H1 (cell line): Measurements from ENCODE around the gene C4orf46. TPM values are rescaled to one million over a fixed set of nuclear protein-coding genes. Genes with fewer than 3 reads are reported as not detected.

Experiments
- CTCF ChIA-PET: fragments of 300-600 bp; sonication (Branson Sonifier 250); formaldehyde crosslinking; loops from one replicate; lab custom pipeline; 2021; ENCODE audit not compliant: partially characterized antibody; lab: Charles Lee
- POLR2A ChIA-PET: fragments of 300-600 bp; sonication (Branson Sonifier 250); formaldehyde crosslinking; loops from one replicate; lab custom pipeline; 2021; ENCODE audit warnings: inconsistent platforms; ENCODE audit not compliant: partially characterized antibody; lab: Charles Lee
- DNase-seq, 2 experiments: peaks; one replicate each; pipeline versions ENCODE4 v3.0.0 to v3.0.0-alpha.2; 2010 to 2022; ENCODE audit warnings: low spot score in 2 of 2, low read depth in 1 of 2, mixed read lengths in 1 of 2
- FAIRE-seq: peaks from 2 replicates; lab custom pipeline; 2011; peaks lifted over from hg19 to GRCh38; lab: Jason Lieb, UNC
- H2AFZ ChIP-seq: 2 replicates; pipeline ENCODE4 v1.8.1; 2012; ENCODE audit warnings: low read length, inconsistent platforms
- H2AK5ac ChIP-seq: 2 replicates; pipeline ENCODE4 v1.6.1; 2013; ENCODE audit warnings: low read depth, low read length
- H2BK120ac ChIP-seq: replicated peaks from 2 replicates; pipeline ENCODE3; 2013; ENCODE audit warnings: low read depth, low read length, inconsistent platforms
- H2BK12ac ChIP-seq: 2 replicates; pipeline ENCODE4 v1.6.1; 2013; ENCODE audit warnings: low read depth, low read length
- H2BK15ac ChIP-seq: 2 replicates; pipeline ENCODE4 v1.6.1; 2013; ENCODE audit warnings: low read length
- H2BK20ac ChIP-seq: 2 replicates; pipeline ENCODE4 v1.6.1; 2013; ENCODE audit warnings: low read length
- H2BK5ac ChIP-seq: 2 replicates; pipeline ENCODE4 v1.6.1; 2013; ENCODE audit warnings: low read depth, low read length
- H3K14ac ChIP-seq: 2 replicates; pipeline ENCODE4 v1.6.1; 2013; ENCODE audit warnings: inconsistent platforms; ENCODE audit not compliant: insufficient read length
- H3K18ac ChIP-seq: 2 replicates; pipeline ENCODE4 v1.6.1; 2013; ENCODE audit warnings: low read length; ENCODE audit errors: extremely low read depth
- H3K23ac ChIP-seq: 2 replicates; pipeline ENCODE4 v1.6.1; 2013; ENCODE audit warnings: inconsistent platforms; ENCODE audit not compliant: insufficient read length
- H3K23me2 ChIP-seq: 2 replicates; pipeline ENCODE4 v1.6.1; 2013; ENCODE audit warnings: low read depth, low read length
- H3K27ac ChIP-seq: 2 replicates; pipeline ENCODE4 v1.6.1; 2011; ENCODE audit warnings: low read depth, low read length, inconsistent platforms
- H3K27me3 ChIP-seq, 4 experiments: replicated peaks in 1 of 4; 1 replicate in 1 of 4; 2 replicates in 3 of 4; pipeline versions ENCODE4 v1.6.1 to v1.8.1; 2011 to 2013; ENCODE audit warnings: low read length in 3 of 4, mild to moderate bottlenecking in 3 of 4, inconsistent platforms in 2 of 4, mixed read lengths in 2 of 4, moderate library complexity in 1 of 4; ENCODE audit not compliant: control insufficient read depth in 3 of 4, insufficient read depth in 3 of 4; ENCODE audit errors: extremely low read depth in 1 of 4
- H3K36me3 ChIP-seq, 4 experiments: 2 replicates each; pipeline versions ENCODE4 v1.6.1 to v1.8.1; 2011 to 2013; ENCODE audit warnings: mild to moderate bottlenecking in 4 of 4, low read length in 3 of 4, moderate library complexity in 2 of 4, control low read depth in 1 of 4, inconsistent platforms in 1 of 4; ENCODE audit not compliant: insufficient read depth in 4 of 4, control insufficient read depth in 2 of 4
- H3K4ac ChIP-seq: replicated peaks from 2 replicates; pipeline ENCODE3; 2013; ENCODE audit warnings: low read length, low read depth, mixed read lengths, inconsistent platforms; ENCODE audit not compliant: insufficient read length
- H3K4me1 ChIP-seq, 4 experiments: replicated peaks in 1 of 4; 1 replicate in 1 of 4; 2 replicates in 3 of 4; pipeline versions ENCODE4 v1.6.1 to v1.8.1; 2011 to 2013; ENCODE audit warnings: low read length in 3 of 4, inconsistent platforms in 2 of 4, mixed read lengths in 1 of 4; ENCODE audit not compliant: insufficient read depth in 4 of 4, control insufficient read depth in 3 of 4
- H3K4me2 ChIP-seq, 2 experiments: 2 replicates each; pipeline versions ENCODE4 v1.6.1 to v1.8.1; 2011 to 2013; ENCODE audit warnings: low read depth in 2 of 2, low read length in 2 of 2, control low read depth in 1 of 2, inconsistent platforms in 1 of 2, mild to moderate bottlenecking in 1 of 2; ENCODE audit not compliant: insufficient read depth in 1 of 2
- H3K4me3 ChIP-seq, 4 experiments: fragments of 200-600, 300-600 bp in 1 of 4; sonication (generic), shearing (Covaris generic), sonication (Bioruptor Twin) in 1 of 4; 2 replicates each; pipeline versions ENCODE4 v1.5.1 to v1.8.1; 2011 to 2016; ENCODE audit warnings: low read length in 4 of 4, low read depth in 3 of 4, control low read depth in 2 of 4, inconsistent platforms in 2 of 4, mild to moderate bottlenecking in 2 of 4, mixed read lengths in 1 of 4, moderate library complexity in 1 of 4; ENCODE audit not compliant: insufficient read depth in 2 of 4; ENCODE audit errors: extremely low read depth in 1 of 4
- H3K56ac ChIP-seq: replicated peaks from 2 replicates; pipeline ENCODE3; 2013; ENCODE audit warnings: low read depth, mild to moderate bottlenecking, mixed read lengths, low read length, inconsistent platforms; ENCODE audit not compliant: insufficient read length
- H3K79me1 ChIP-seq: 2 replicates; pipeline ENCODE4 v1.6.1; 2013; ENCODE audit warnings: low read depth, low read length, control low read depth
- H3K79me2 ChIP-seq, 2 experiments: 2 replicates each; pipeline versions ENCODE4 v1.6.1 to v1.8.1; 2012 to 2013; ENCODE audit warnings: low read length in 2 of 2, mild to moderate bottlenecking in 2 of 2, inconsistent platforms in 1 of 2; ENCODE audit not compliant: insufficient read depth in 2 of 2, control insufficient read depth in 1 of 2
- H3K9ac ChIP-seq, 4 experiments: replicated peaks in 1 of 4; 1 replicate in 1 of 4; 2 replicates in 3 of 4; pipeline versions ENCODE4 v1.6.1 to v1.8.1; 2011 to 2013; ENCODE audit warnings: low read depth in 3 of 4, low read length in 3 of 4, control low read depth in 2 of 4, mild to moderate bottlenecking in 2 of 4, moderate library complexity in 2 of 4, inconsistent platforms in 1 of 4; ENCODE audit errors: extremely low read depth in 1 of 4
- H3K9me3 ChIP-seq, 2 experiments: 2 replicates each; pipeline versions ENCODE4 v1.6.1 to v1.8.1; 2012 to 2013; ENCODE audit warnings: mild to moderate bottlenecking in 2 of 2, moderate library complexity in 2 of 2, control low read depth in 1 of 2, inconsistent platforms in 1 of 2, low read depth in 1 of 2, low read length in 1 of 2, mixed read lengths in 1 of 2; ENCODE audit not compliant: insufficient read depth in 2 of 2
- H4K20me1 ChIP-seq, 2 experiments: replicated peaks in 1 of 2; 2 replicates each; pipeline versions ENCODE3 to v1.8.1; 2011 to 2013; ENCODE audit warnings: inconsistent platforms in 2 of 2, low read length in 2 of 2, mild to moderate bottlenecking in 1 of 2; ENCODE audit not compliant: insufficient read depth in 2 of 2, control insufficient read depth in 1 of 2
- H4K5ac ChIP-seq: 2 replicates; pipeline ENCODE4 v1.6.1; 2013; ENCODE audit warnings: low read length, low read depth, mixed read lengths, inconsistent platforms; ENCODE audit not compliant: insufficient read length
- H4K8ac ChIP-seq: 2 replicates; pipeline ENCODE4 v1.8.0; 2013; ENCODE audit warnings: mild to moderate bottlenecking, moderate library complexity, low read length, inconsistent platforms; ENCODE audit not compliant: insufficient read depth; ENCODE audit errors: extremely low read depth
- H4K91ac ChIP-seq: replicated peaks from 2 replicates; pipeline ENCODE3; 2013; ENCODE audit warnings: low read length, mixed read lengths, inconsistent platforms; ENCODE audit not compliant: insufficient read length
- CBX5 ChIP-seq: fragments of 300-800, 300-1000 bp; sonication (generic); IDR thresholded peaks from 2 replicates; pipeline ENCODE4 v1.7.1; 2016; ENCODE audit warnings: antibody characterized with exemption, low read length, low read depth
- CHD1 ChIP-seq: IDR thresholded peaks from 2 replicates; pipeline ENCODE4 v1.6.1; 2012; ENCODE audit warnings: low read depth, low read length, improper control_type of control experiment
- EP300 ChIP-seq, 2 experiments: IDR thresholded peaks; 1 replicate in 1 of 2; 2 replicates in 1 of 2; pipeline ENCODE4 v1.6.1; 2011 to 2012; ENCODE audit warnings: low read depth in 2 of 2, low read length in 2 of 2, mild to moderate bottlenecking in 2 of 2, borderline replicate concordance in 1 of 2, inconsistent platforms in 1 of 2, moderate library complexity in 1 of 2
- HDAC6 ChIP-seq: IDR thresholded peaks from one replicate; pipeline ENCODE4 v1.7.1; 2012; ENCODE audit warnings: low read depth, mild to moderate bottlenecking, inconsistent platforms, low read length, moderate library complexity
- RXRA ChIP-seq: IDR thresholded peaks from 2 replicates; pipeline ENCODE4 v1.6.1; 2011; ENCODE audit warnings: low read depth, mild to moderate bottlenecking, low read length, moderate library complexity; ENCODE audit not compliant: insufficient read depth
- SP2 ChIP-seq: IDR thresholded peaks from 2 replicates; pipeline ENCODE4 v1.6.1; 2012; ENCODE audit warnings: mild to moderate bottlenecking, low read length, inconsistent platforms
- SRF ChIP-seq: IDR thresholded peaks from 2 replicates; pipeline ENCODE4 v1.6.1; 2011; ENCODE audit warnings: mild to moderate bottlenecking, low read depth, low read length, moderate library complexity
- TBP ChIP-seq: IDR thresholded peaks from 2 replicates; pipeline ENCODE4 v1.6.1; 2011; ENCODE audit warnings: low read depth, low read length, improper control_type of control experiment
- TCF12 ChIP-seq: IDR thresholded peaks from 2 replicates; pipeline ENCODE4 v1.6.1; 2011; ENCODE audit warnings: low read depth, mild to moderate bottlenecking, low read length
- ZNF274 ChIP-seq: IDR thresholded peaks from 2 replicates; pipeline ENCODE4 v1.7.0; 2012; ENCODE audit warnings: low read length, borderline replicate concordance; ENCODE audit errors: extremely low read depth
- WGBS, 2 experiments: shearing (Covaris generic) in 1 of 2; methylation state at CpG; one replicate each; pipeline versions ENCODE4 v1.1.6 to v1.1.7; 2013 to 2015; ENCODE audit warnings: low lambda C conversion rate in 2 of 2, mixed read lengths in 2 of 2, inconsistent platforms in 1 of 2, low coverage in 1 of 2, missing lambda C conversion rate in 1 of 2; ENCODE audit not compliant: insufficient replicate concordance in 2 of 2, insufficient coverage in 1 of 2, insufficient read length in 1 of 2; ENCODE audit errors: extremely low coverage in 1 of 2, missing lambda C conversion rate in 1 of 2; 5-methylcytosine and 5-hydroxymethylcytosine counted together
- polyA plus RNA-seq, 7 experiments: library from polyadenylated mRNA; depleted of rRNA in 3 of 7; stranded (reverse) in 5 of 7; unstranded in 2 of 7; fragments of >200 nt in 5 of 7; fragments of 200-250 nt in 2 of 7; gene quantifications; 1 replicate in 5 of 7; 2 replicates in 1 of 7; 4 replicates in 1 of 7; pipeline versions ENCODE4 v1.2.1 to v1.2.3, GENCODE V29; 2011 to 2013; ENCODE audit warnings: missing spikeins in 2 of 7, mixed read lengths in 2 of 7
- total RNA-seq: library from RNA; stranded (reverse); fragmentation: NEBNext Ultra II Directional; extraction: Animal tissue kit (Norgen Biotek cat#: 25700); gene quantifications from 2 replicates; pipeline ENCODE4 v1.2.1, GENCODE V29; 2021

C4orf46 gene
- total and polyA plus RNA-seq, 2 of the 8 experiments (the other 6 are each of a cell fraction or from before 2014, with no cell fraction given): 19.8 to 28.6 TPM

DNA sequence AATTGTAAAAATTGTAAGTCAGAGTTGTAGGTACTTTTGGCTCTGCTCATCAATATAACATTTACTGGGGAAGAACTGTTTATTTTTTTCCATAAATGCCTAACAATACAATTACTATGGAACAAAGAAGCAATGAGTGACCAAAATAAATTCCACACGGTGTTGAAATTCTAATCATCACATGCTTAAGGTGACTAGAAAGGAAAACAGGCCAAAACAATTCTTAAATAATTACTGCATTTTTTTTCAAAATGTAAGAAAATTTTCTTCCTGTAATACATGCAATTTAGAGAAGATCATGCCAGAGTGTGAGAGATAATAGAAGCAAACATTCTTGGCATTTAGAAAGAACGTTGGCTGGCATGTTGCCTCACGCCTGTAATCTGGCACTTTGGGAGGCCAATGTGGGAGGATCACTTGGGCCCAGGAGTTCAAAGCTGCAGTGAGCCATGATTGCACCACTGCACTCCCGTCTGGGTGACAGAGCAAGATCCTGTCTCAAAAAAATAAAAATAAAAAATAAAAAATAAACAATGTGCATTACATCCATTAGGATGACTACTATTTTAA is 22.5 kb downstream of the C4orf46 start:
- H3K36me3 ChIP-seq: no peaks in the 10 kb centered on the region
- H3K4me3 ChIP-seq: no peak overlapping the region
- no peak overlapping the region for H3K18ac ChIP-seq
- ChIA-PET POLR2A (interaction anchor here (1.3 kb wide), 1 partner anchor 15 kb away, joined by 5 read pairs; no protein-coding TSS in a partner anchor), CTCF (interaction anchor here (0.6 kb wide), 1 partner anchor 666 kb away, joined by 5 read pairs; no protein-coding TSS in a partner anchor)
- no peak overlapping the region for H3K56ac ChIP-seq
- no peaks in the 10 kb centered on the region for H3K23me2 ChIP-seq
- H3K79me1 ChIP-seq: no peaks in the 10 kb centered on the region
- no peak overlapping the region for H3K9ac ChIP-seq
- H4K91ac ChIP-seq: no peak overlapping the region
- no peak overlapping the region for H3K4me2 ChIP-seq
- H2AK5ac ChIP-seq: no peak overlapping the region
- no peak overlapping the region for H2BK15ac ChIP-seq
- H3K23ac ChIP-seq: no peak overlapping the region
- no peak overlapping the region for H3K4ac ChIP-seq
- H2BK20ac ChIP-seq: no peak overlapping the region
- no peaks in the 10 kb centered on the region for H4K20me1 ChIP-seq
- no peak overlapping the region for H3K14ac ChIP-seq
- H3K27me3 ChIP-seq: no peaks in the 10 kb centered on the region
- H3K4me1 ChIP-seq: no peaks in the 10 kb centered on the region
- H3K27ac ChIP-seq: no peak overlapping the region
- no peaks in the 10 kb centered on the region for H3K9me3 ChIP-seq
- H4K5ac ChIP-seq: no peak overlapping the region
- FAIRE-seq: no peak
- no peaks in the 10 kb centered on the region for H3K79me2 ChIP-seq
- no peak overlapping the region for H4K8ac ChIP-seq
- no peak for DNase-seq
- no peak overlapping the region for H2BK120ac ChIP-seq
- WGBS, 2 experiments: 90% methylated on average over 4 of the region's 4 CpGs; no CpG with 5 or more reads in 1 of the 2 experiments
- H2AFZ ChIP-seq: no peak overlapping the region
- no peak overlapping the region for H2BK5ac ChIP-seq
- H2BK12ac ChIP-seq: no peak overlapping the region
- TF ChIP-seq RXRA: no peak
- no peak for TF ChIP-seq EP300 (IDR thresholded peaks at IDR 0.05; ENCODE audit: borderline replicate concordance in 1 of 2, low read depth in 2 of 2, low read length in 2 of 2)
- TF ChIP-seq TBP: no peak
- no peak for TF ChIP-seq TCF12
- TF ChIP-seq HDAC6: no peak
- TF ChIP-seq CHD1: no peak
- TF ChIP-seq SP2: no peak
- TF ChIP-seq SRF: no peak
- TF ChIP-seq CBX5: no peak
- no peak for TF ChIP-seq ZNF274
